ENCODE measurements around the gene CALCOCO1.

- TF ChIP-seq CTCF (IDR thresholded peaks at IDR 0.05; ENCODE audit: poor library complexity) (no peak), EZH2phosphoT487 (IDR thresholded peaks at IDR 0.05; ENCODE audit: low read depth, severe bottlenecking, unreplicated experiment) (no peak)
Measured at GRCh38 chr12:53759261-53759660, 32.0 kb upstream of the CALCOCO1 start.

Data from hepatocyte (in vitro differentiated cells).